Putamen (tissue), 1 donor: ENCODE data around the gene SUB1.
A peak's percentile ranks its signal among the peaks of the same experiment; 100 is the strongest.
"Not testable (repeated sequence)": the region's sequence is repeated elsewhere in the genome, so short reads cannot be mapped to it uniquely, and the experiment has no call there.

Experiments used
- DNase-seq: peaks from one replicate; pipeline ENCODE4 v3.0.0-alpha.2; 2016; ENCODE audit warnings: low spot score

SUB1 gene

GRCh38 chr5:32566319-32567111, 18.8 kb upstream of the SUB1 start:
- no peak for DNase-seq

DNA sequence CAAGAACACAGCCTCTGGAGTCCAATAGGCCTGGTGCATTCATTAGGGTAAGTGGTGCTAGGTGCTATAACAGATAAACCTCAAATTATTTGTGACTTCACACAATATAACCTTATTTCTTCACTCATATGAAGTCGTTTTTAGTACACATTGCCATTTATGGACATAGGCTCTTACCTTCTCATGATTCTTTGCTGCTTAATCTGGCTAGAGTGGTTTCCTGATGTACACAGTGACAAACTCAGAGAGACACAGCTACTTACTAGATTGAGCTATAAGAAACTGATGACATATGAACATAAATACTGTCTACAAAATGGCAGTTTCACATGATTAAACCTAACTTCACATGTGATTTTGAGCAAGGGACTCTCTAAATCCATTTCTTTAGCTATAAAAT, 14.2 kb upstream of the SUB1 start:
- no peak for DNase-seq

DNA sequence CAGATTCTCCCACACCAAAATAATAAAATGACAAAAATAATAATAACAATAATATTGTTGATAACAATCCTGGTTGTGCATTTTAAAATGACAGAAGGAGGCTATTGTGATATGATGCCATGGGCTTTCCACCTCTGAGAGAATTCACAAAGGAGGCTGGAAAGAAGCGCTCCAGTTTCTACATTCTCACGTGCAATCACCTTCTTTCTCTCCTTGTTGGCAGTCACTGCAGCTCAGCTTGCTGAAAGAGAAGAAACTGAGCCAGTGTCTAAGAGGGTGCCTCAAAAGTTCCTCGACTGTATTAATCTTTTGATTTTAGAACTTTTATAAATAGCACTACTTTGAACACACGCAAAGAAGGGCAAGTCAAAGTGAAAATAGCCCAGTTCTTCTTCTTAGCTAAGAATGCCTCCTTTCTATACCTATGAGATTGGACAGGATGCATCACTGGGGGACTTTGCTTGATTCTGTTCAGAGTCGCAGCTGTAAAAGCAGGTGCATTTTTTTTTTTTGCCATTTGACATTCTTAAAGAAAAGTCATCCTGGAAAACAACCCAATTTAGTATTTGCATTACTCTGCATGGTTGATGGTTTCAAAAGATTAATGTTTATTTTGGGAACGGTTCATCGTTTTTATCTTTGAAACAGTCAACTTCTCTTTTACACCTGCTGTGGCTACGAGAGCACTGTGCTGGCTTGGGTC, 12.4 kb upstream of the SUB1 start:
- DNase-seq, result no peak

DNA sequence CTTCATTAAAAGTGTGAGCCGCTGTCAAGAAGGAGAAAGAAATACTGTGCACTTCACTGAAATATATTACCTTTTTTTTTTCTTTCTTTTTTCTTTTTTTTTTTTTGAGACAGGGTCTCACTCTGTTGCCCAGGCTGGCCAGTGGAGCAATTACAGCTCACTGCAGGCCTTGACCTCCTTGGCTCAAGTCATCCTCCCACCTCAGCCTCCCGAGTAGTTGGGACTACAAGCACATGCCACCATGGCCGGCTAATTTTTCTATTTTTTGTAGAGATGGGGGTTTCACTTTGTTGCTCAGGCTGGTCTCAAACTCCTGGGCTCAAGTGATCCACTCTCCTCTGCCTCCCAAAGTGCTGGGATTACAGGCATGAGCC, 11.9 kb upstream of the SUB1 start:
- not testable (repeated sequence) for DNase-seq

DNA sequence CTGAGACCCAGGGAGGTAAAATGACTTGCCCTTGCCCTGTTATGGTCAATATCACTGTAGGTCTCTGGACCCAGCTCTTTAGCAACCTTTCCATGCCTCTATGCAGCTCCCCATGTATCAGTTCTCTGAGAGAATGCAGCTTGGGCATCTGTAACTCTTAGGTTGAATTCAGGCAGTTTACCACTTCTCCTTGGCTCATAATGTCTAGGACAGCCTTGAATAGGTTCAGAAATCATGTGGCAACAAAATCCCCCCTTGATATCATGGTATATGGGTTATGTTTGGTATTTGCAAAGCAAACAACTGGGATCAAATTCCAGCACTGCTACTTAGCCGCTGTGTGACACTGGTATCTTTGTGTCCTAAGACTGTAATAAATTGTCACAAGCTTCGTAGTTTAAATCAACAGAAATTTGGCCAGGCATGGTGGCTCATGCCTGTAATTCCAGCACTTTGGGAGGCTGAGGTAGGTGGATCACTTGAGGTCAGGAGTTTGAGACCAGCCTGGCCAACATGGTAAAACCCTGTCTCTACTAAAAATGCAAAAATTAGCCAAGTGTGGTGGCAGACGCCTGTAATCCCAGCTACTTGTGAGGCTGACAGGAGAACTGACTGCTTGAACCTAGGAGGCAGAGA, 10.7 kb upstream of the SUB1 start:
- DNase-seq, result no peak

- DNase-seq, result peak; percentile 39
Observed at GRCh38 chr5:32578363-32578762, 7.0 kb upstream of the SUB1 start.

DNA sequence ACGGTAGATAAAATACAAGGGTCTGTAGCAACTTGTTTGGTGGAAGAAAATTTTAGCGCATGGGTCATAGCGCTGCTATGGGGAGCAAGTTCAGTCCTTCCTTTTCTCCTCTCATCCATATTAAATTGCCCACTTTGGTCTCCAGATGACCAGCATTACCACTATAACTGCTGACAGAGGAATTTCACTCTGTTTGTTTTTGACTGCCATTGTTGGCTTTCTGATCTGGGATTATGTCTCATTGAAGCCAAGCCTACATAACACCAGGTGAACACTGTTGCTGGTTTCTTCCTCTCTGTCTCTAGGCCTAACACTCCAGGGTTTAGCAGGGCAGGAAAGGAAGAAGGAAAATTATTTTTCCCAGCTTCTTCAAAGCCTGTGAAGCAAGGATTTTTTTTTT, 6.6 kb upstream of the SUB1 start:
- DNase-seq, result no peak

GRCh38 chr5:32581010-32581785, 4.2 kb upstream of the SUB1 start:
- DNase-seq, result no peak

- DNase-seq, result no peak
Observed at GRCh38 chr5:32583582-32584232, 1.6 kb upstream of the SUB1 start.

GRCh38 chr5:32584646-32585045, 711 bp upstream of the SUB1 start:
- no peak for DNase-seq

GRCh38 chr5:32585122-32585445, 273 bp upstream of the SUB1 start:
- no peak for DNase-seq

- DNase-seq, result no peak
Observed at GRCh38 chr5:32586276-32586599, 881 bp downstream of the SUB1 start.

GRCh38 chr5:32587067-32587551, 1.8 kb downstream of the SUB1 start:
- no peak for DNase-seq

DNA sequence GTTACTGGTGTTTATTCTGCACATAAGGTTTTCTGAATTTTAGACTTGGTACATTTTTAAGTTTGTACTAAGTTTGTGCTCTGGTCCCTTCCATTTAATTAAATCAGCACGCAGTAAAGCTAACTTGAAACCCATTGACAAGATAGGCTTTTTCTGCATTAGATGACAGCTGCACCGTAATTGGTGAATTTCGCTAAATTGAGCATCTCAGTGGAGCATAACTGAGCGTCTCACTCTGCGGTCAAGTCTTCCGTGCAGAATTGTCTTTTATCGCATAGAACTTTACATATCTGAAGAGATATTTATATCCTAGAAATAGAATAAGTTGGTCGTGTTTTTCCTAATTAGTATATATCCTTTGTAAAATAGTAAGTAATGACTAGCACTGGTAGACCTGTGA, 4.1 kb downstream of the SUB1 start:
- DNase-seq, result no peak

- no peak for DNase-seq
Observed at GRCh38 chr5:32589942-32590869, 4.8 kb downstream of the SUB1 start.

DNA sequence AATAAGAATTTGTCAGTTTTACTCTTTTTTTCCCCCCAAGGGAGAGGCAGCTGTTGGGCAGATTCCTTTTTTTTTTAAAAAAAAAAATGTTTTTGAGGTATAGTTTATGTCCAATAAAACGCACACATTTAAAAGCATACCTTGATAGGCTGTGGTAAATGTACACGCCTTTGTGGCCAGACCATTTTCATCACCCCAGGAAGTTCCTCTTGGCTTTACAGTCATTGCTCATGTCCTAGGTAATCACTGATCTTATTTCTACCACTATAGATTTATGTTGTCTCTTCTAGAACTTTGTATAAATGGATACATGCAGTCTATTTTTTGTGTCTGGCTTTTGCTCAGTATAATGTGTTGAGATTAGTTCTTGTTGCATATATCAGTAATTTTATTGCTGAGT, 9.8 kb downstream of the SUB1 start:
- DNase-seq, result no peak

- DNase-seq, result no peak
Observed at GRCh38 chr5:32597041-32597629, 11.8 kb downstream of the SUB1 start.

DNA sequence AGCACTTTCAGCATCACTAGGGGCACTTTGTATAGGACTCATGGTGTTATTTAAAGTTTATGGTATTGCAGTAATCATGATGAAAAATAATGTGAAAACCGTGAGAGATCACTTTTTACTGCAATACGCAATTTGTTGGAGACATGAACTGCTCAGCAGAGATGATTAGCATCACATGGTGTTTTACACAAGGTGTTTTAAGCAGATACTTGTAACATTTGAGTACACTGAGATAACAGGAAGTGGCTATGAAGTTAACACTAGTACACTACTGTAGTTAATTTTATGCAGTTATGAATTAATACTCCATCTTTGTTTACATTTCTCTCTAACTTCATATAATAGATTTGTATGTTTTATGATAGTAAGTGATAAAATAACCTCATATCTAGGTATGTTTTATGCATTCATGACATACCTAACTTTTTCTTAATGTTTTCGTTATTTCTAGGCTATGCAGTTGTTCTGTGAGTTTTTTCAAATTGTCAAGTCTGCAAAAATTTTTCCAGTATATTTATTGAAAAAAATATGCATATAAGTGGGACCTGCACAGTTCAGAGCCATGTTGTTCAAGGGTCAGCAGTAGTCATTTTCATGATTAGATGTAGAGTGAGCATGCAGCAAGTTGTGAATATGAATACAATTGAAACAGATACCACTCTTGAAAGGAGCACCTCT, 13.0 kb downstream of the SUB1 start:
- no peak for DNase-seq

GRCh38 chr5:32598997-32599549, 13.7 kb downstream of the SUB1 start:
- no peak for DNase-seq
